Endodermal cell (in vitro differentiated cells): ENCODE data around the gene ADAM23. TPM values are rescaled to one million over a fixed set of nuclear protein-coding genes. Genes with fewer than 3 reads are reported as not detected.
"Not testable (repeated sequence)": the region's sequence is repeated elsewhere in the genome, so short reads cannot be mapped to it uniquely, and the experiment has no call there.

ENCODE experiments used
- DNase-seq: peaks from one replicate; pipeline ENCODE4 v3.0.0-alpha.2; 2017
- H3K27ac ChIP-seq: 2 replicates; pipeline ENCODE4 v1.5.1; 2013; ENCODE audit warnings: mild to moderate bottlenecking, low read depth, low read length, moderate library complexity
- H3K27me3 ChIP-seq: 2 replicates; pipeline ENCODE4 v1.6.1; 2013; ENCODE audit warnings: mild to moderate bottlenecking, low read length, moderate library complexity; ENCODE audit not compliant: insufficient read depth, control insufficient read depth, poor library complexity, severe bottlenecking
- H3K36me3 ChIP-seq: 2 replicates; pipeline ENCODE4 v1.7.0; 2013; ENCODE audit warnings: mild to moderate bottlenecking, low read length, moderate library complexity; ENCODE audit not compliant: control insufficient read depth, insufficient read depth
- H3K4me1 ChIP-seq: one replicate; pipeline ENCODE4 v1.7.0; 2013; ENCODE audit warnings: low read length; ENCODE audit not compliant: control insufficient read depth, insufficient read depth
- H3K4me3 ChIP-seq: 2 replicates; pipeline ENCODE4 v1.5.1; 2013; ENCODE audit warnings: mild to moderate bottlenecking, low read length, moderate library complexity
- H3K9ac ChIP-seq: 2 replicates; pipeline ENCODE4 v1.6.1; 2013; ENCODE audit warnings: mild to moderate bottlenecking, low read length, moderate library complexity; ENCODE audit not compliant: poor library complexity, severe bottlenecking; ENCODE audit errors: extremely low read depth
- H3K9me3 ChIP-seq: 2 replicates; pipeline ENCODE4 v1.6.1; 2013; ENCODE audit warnings: mild to moderate bottlenecking, low read length, moderate library complexity; ENCODE audit not compliant: control insufficient read depth
- H3K27ac Mint-ChIP-seq: 2 replicates; pipeline ENCODE4 v1.8.0; 2020; ENCODE audit warnings: mixed read lengths
- H3K27me3 Mint-ChIP-seq: 2 replicates; pipeline ENCODE4 v1.8.0; 2021; ENCODE audit warnings: mild to moderate bottlenecking, mixed read lengths; ENCODE audit not compliant: insufficient read depth
- H3K36me3 Mint-ChIP-seq: 2 replicates; pipeline ENCODE4 v1.8.0; 2020; ENCODE audit warnings: low read depth, mixed read lengths
- H3K4me1 Mint-ChIP-seq: 2 replicates; pipeline ENCODE4 v1.8.0; 2020; ENCODE audit warnings: mixed read lengths
- H3K4me3 Mint-ChIP-seq: 2 replicates; pipeline ENCODE4 v1.8.0; 2020; ENCODE audit warnings: mild to moderate bottlenecking, moderate library complexity, mixed read lengths
- H3K9me3 Mint-ChIP-seq: 2 replicates; pipeline ENCODE4 v1.8.0; 2020; ENCODE audit warnings: mild to moderate bottlenecking, mixed read lengths
- CTCF ChIP-seq: fragments of 200-600 bp; sonication (generic); conservative IDR thresholded peaks from 2 replicates; pipeline ENCODE4 v1.5.0; 2021; ENCODE audit warnings: antibody characterized with exemption, mild to moderate bottlenecking
- WGBS, 2 experiments: methylation state at CpG; one replicate each; pipeline versions ENCODE4 v1.1.5 to v1.1.7; 2013; ENCODE audit warnings: missing lambda C conversion rate in 2 of 2, mixed read lengths in 1 of 2; ENCODE audit not compliant: insufficient coverage in 1 of 2, insufficient read length in 1 of 2; 5-methylcytosine and 5-hydroxymethylcytosine counted together
- long read RNA-seq, 4 experiments: library from polyadenylated mRNA in 2 of 4; library from RNA in 1 of 4; library from capped mRNA in 1 of 4; stranded (forward) in 3 of 4; unstranded in 1 of 4; transcript quantifications; one replicate each; pipeline ENCODE4 v2.0.0, GENCODE V29; 2020 to 2021; ENCODE audit warnings: inconsistent platforms in 1 of 4
- polyA plus RNA-seq, 2 experiments: library from polyadenylated mRNA; stranded (reverse); fragments of 50-300 nt; gene quantifications; one replicate each; pipeline ENCODE4 v1.2.3, GENCODE V29; 2013
- total RNA-seq, 2 donors: library from RNA; stranded (reverse); fragmentation: NEBNext Ultra II Directional in 1 of 2; extraction: Animal tissue kit (Norgen Biotek cat#: 25700) in 1 of 2; gene quantifications; 2 replicates in 1 of 2; 3 replicates in 1 of 2; pipeline ENCODE4 v1.2.1, GENCODE V29; 2021

ADAM23 gene
- 10 to 100 TPM; 25.4 to 34.2 TPM for total RNA-seq
- 21.9 TPM for polyA plus RNA-seq (2013, experiment 1 of 2)
- polyA plus RNA-seq (2013, experiment 2 of 2), result 18.1 TPM
- long read RNA-seq, experiment 1, partial matches to known transcripts, result 0 of 10 reads
- long read RNA-seq, experiment 1, other reads (novel, unspliced or antisense), result 10 of 10 reads
- long read RNA-seq, experiment 2, full-length matches to known transcripts, result 9 of 32 reads
- long read RNA-seq, experiment 2, partial matches to known transcripts, result 4 of 32 reads
- long read RNA-seq, experiment 2, other reads (novel, unspliced or antisense), result 19 of 32 reads
- long read RNA-seq, experiment 3, full-length matches to known transcripts, result 1 of 14 reads
- long read RNA-seq, experiment 3, partial matches to known transcripts, result 4 of 14 reads
- long read RNA-seq, experiment 3, other reads (novel, unspliced or antisense), result 9 of 14 reads
- long read RNA-seq, experiment 4, partial matches to known transcripts, result 2 of 3 reads
- long read RNA-seq, experiment 4, other reads (novel, unspliced or antisense), result 1 of 3 reads

GRCh38 chr2:206442833-206443734, at the start of gene ADAM23:
TSS of gene ADAM23 (plus strand) at chr2:206443532. CDS start at chr2:206443867, 335 bp downstream.
- H3K27me3 ChIP-seq, result peaks cover 29% of the 10 kb centered on the region
- DNase-seq, result peak; percentile 91
- peak within 1 kb of the TSS; percentile 45 for H3K27ac ChIP-seq
- Mint-ChIP-seq H3K4me3 (peak within 1 kb of the TSS; percentile 68), H3K27me3 (peaks cover 41% of the 10 kb centered on the region), H3K9me3 (no peaks in the 10 kb centered on the region), H3K27ac (no peak within 1 kb of the TSS), H3K36me3 (no peaks in the 10 kb centered on the region), H3K4me1 (peaks cover 27% of the 10 kb centered on the region)
- H3K4me3 ChIP-seq, result peak within 1 kb of the TSS; percentile 91
- H3K36me3 ChIP-seq, result no peaks in the 10 kb centered on the region
- H3K9ac ChIP-seq, result peak within 1 kb of the TSS; percentile 54
- peak; percentile 75 for TF ChIP-seq CTCF
- H3K9me3 ChIP-seq, result no peaks in the 10 kb centered on the region
- 1% methylated on average over 11 to 81 of the region's 81 CpGs for WGBS, 2 experiments
- no peaks in the 10 kb centered on the region for H3K4me1 ChIP-seq

- Histone ChIP-seq H3K9me3 (peaks cover 38% of the 10 kb centered on the region), H3K27ac (no peak overlapping the region), H3K4me1 (peaks cover 8% of the 10 kb centered on the region), H3K36me3 (no peaks in the 10 kb centered on the region), H3K27me3 (no peaks in the 10 kb centered on the region), H3K9ac (no peak overlapping the region), H3K4me3 (peak overlapping the region; percentile 56)
- H3K4me1 Mint-ChIP-seq, result peaks cover 20% of the 10 kb centered on the region
- DNase-seq, result peak; percentile 66
- 41 to 52% methylated on average over 2 to 6 of the region's 7 CpGs for WGBS, 2 experiments
- peaks cover 35% of the 10 kb centered on the region for H3K9me3 Mint-ChIP-seq
- no peaks in the 10 kb centered on the region for H3K27me3 Mint-ChIP-seq
- H3K4me3 Mint-ChIP-seq, result no peak overlapping the region
- no peak overlapping the region for H3K27ac Mint-ChIP-seq
- TF ChIP-seq CTCF, result no peak
- peaks cover 8% of the 10 kb centered on the region for H3K36me3 Mint-ChIP-seq
These were observed 47.1 kb upstream of the ADAM23 start for GRCh38 chr2:206396211-206396610.

- H3K9me3 Mint-ChIP-seq, result peaks cover 23% of the 10 kb centered on the region
These were observed 40.3 kb upstream of the ADAM23 start for GRCh38 chr2:206402956-206403569.

More at GRCh38 chr2:206402956-206403569, 40.3 kb upstream of the ADAM23 start:
- not testable (repeated sequence) for H3K4me3 ChIP-seq, H3K4me3 Mint-ChIP-seq, H3K4me1 ChIP-seq, H3K36me3 Mint-ChIP-seq, H3K9ac ChIP-seq, H3K27ac Mint-ChIP-seq, H3K27me3 Mint-ChIP-seq, H3K36me3 ChIP-seq, H3K27ac ChIP-seq, H3K4me1 Mint-ChIP-seq, DNase-seq, H3K27me3 ChIP-seq
- WGBS, 2 experiments, result 83 to 92% methylated on average over 3 to 6 of the region's 6 CpGs
- peaks cover 14% of the 10 kb centered on the region for H3K9me3 ChIP-seq
